Nephron (organoid): ENCODE measurements around the gene FHDC1.
A peak's percentile ranks its signal among the peaks of the same experiment; 100 is the strongest.

Experiments
- H3K27ac Mint-ChIP-seq, 3 experiments: 2 replicates each; pipeline ENCODE4 v1.8.0; 2020; ENCODE audit warnings: mixed read lengths in 3 of 3, mild to moderate bottlenecking in 2 of 3, moderate library complexity in 1 of 3
- H3K27me3 Mint-ChIP-seq: 2 replicates; pipeline ENCODE4 v1.8.0; 2021; ENCODE audit warnings: low read depth, mild to moderate bottlenecking, moderate library complexity, mixed read lengths
- H3K36me3 Mint-ChIP-seq: 2 replicates; pipeline ENCODE4 v1.8.0; 2020; ENCODE audit warnings: low read depth, mixed read lengths
- H3K4me1 Mint-ChIP-seq: 2 replicates; pipeline ENCODE4 v1.8.0; 2020; ENCODE audit warnings: mixed read lengths
- H3K4me3 Mint-ChIP-seq, 3 experiments: 2 replicates each; pipeline ENCODE4 v1.8.0; 2020; ENCODE audit warnings: mild to moderate bottlenecking in 3 of 3, mixed read lengths in 3 of 3, moderate library complexity in 2 of 3
- H3K9me3 Mint-ChIP-seq: 2 replicates; pipeline ENCODE4 v1.8.0; 2020; ENCODE audit warnings: mixed read lengths
- TF ChIP-seq, protein P1 (sequence below), 3 experiments: fragments of 200-600 bp; sonication (generic); IDR thresholded peaks; one replicate each; pipeline ENCODE4 v1.5.0; 2021; ENCODE audit warnings: antibody characterized with exemption in 3 of 3; ENCODE audit not compliant: unreplicated experiment in 3 of 3

Gene FHDC1

GRCh38 chr4:152898606-152899005 is 37.5 kb upstream of the FHDC1 start:
- no peaks in the 10 kb centered on the region for H3K9me3 Mint-ChIP-seq
- H3K4me1 Mint-ChIP-seq = no peaks in the 10 kb centered on the region
- H3K27me3 Mint-ChIP-seq = no peaks in the 10 kb centered on the region
- H3K27ac Mint-ChIP-seq = no peak overlapping the region
- peaks cover 30% of the 10 kb centered on the region for H3K36me3 Mint-ChIP-seq
- TF ChIP-seq, protein P1, sequence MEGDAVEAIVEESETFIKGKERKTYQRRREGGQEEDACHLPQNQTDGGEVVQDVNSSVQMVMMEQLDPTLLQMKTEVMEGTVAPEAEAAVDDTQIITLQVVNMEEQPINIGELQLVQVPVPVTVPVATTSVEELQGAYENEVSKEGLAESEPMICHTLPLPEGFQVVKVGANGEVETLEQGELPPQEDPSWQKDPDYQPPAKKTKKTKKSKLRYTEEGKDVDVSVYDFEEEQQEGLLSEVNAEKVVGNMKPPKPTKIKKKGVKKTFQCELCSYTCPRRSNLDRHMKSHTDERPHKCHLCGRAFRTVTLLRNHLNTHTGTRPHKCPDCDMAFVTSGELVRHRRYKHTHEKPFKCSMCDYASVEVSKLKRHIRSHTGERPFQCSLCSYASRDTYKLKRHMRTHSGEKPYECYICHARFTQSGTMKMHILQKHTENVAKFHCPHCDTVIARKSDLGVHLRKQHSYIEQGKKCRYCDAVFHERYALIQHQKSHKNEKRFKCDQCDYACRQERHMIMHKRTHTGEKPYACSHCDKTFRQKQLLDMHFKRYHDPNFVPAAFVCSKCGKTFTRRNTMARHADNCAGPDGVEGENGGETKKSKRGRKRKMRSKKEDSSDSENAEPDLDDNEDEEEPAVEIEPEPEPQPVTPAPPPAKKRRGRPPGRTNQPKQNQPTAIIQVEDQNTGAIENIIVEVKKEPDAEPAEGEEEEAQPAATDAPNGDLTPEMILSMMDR (IDR thresholded peaks at IDR 0.05; ENCODE audit: unreplicated experiment in 3 of 3) = no peak
- no peak overlapping the region for H3K4me3 Mint-ChIP-seq

DNA sequence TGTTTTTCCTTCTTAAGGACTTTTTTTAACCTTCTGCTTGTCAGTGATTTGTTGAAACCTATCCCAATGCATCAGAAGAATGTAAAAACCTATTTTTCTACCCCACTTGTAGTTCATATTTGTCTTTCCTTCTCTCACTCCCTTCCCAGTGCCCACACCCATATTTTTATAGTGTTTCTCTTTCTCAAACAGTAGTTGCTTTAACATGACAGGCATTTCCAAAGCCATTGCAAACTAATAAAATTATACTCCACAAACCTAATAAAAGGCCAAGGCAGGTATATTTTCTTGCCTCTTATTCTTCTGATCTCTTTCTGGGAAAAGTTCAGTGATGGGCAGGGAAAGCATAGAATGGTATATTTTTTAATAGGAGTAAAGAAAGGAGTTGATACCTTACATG is 35.7 kb upstream of the FHDC1 start:
- peaks cover 28% of the 10 kb centered on the region for H3K36me3 Mint-ChIP-seq
- no peaks in the 10 kb centered on the region for H3K4me1 Mint-ChIP-seq
- no peaks in the 10 kb centered on the region for H3K27me3 Mint-ChIP-seq
- H3K9me3 Mint-ChIP-seq = no peaks in the 10 kb centered on the region
- H3K27ac Mint-ChIP-seq = no peak overlapping the region
- TF ChIP-seq, protein P1 (IDR thresholded peaks at IDR 0.05; ENCODE audit: unreplicated experiment in 3 of 3) = no peak
- H3K4me3 Mint-ChIP-seq = no peak overlapping the region

DNA sequence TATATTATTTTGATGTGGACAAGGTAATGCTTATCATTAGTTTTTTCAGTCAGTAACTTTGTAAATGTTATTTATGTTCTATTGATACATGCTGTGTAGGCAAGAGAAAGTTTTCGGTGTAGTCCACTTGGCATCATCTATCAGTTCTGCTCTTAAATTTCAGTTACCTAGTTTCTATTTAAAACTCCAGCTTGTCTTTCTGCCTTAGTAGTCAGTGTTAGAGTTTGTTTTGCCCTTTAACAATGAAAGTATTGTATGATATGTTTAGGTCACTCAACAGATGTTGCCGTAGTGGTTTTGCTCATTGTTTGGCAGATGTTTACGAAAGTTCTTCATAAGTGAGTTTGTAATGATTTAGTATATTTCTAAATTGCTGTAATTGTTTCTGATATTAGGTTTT is 34.9 kb upstream of the FHDC1 start:
- Mint-ChIP-seq H3K4me1 (no peaks in the 10 kb centered on the region), H3K36me3 (peaks cover 24% of the 10 kb centered on the region), H3K27ac (no peak overlapping the region), H3K27me3 (no peaks in the 10 kb centered on the region), H3K9me3 (no peaks in the 10 kb centered on the region), H3K4me3 (no peak overlapping the region)
- TF ChIP-seq, protein P1 (IDR thresholded peaks at IDR 0.05; ENCODE audit: unreplicated experiment in 3 of 3) = no peak

DNA sequence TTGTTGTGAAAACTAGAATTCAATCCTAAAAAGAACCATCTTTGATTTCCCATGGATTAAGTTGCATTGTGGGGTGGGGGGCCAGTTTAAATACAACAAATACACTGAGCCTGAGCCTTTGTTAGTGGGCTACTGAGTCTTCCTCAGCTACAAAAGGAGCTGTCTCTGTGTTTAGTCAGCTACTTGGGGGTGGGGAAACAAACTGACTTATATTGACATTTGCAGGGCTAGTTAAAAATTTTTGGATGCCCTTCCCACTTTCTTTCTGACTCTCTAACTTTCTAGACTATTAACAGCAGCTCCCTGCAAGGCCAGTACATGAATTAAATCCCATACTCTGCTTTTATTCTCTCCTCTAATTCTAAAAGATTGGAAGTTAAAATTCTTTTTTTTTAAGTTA is 32.5 kb upstream of the FHDC1 start:
- no peak overlapping the region for H3K4me3 Mint-ChIP-seq
- TF ChIP-seq, protein P1 (IDR thresholded peaks at IDR 0.05; ENCODE audit: unreplicated experiment in 3 of 3) = no peak

GRCh38 chr4:152909901-152910300 is 26.2 kb upstream of the FHDC1 start:
- TF ChIP-seq, protein P1 (IDR thresholded peaks at IDR 0.05; ENCODE audit: unreplicated experiment in 3 of 3) = no peak
- peak overlapping the region in 2 of 3 experiments; percentile 29 to 83 for H3K27ac Mint-ChIP-seq

More for the DNA sequence above, 32.5 kb upstream of the FHDC1 start:
- H3K27ac Mint-ChIP-seq = no peak overlapping the region
- no peaks in the 10 kb centered on the region for H3K4me1 Mint-ChIP-seq
- H3K9me3 Mint-ChIP-seq = no peaks in the 10 kb centered on the region
- peaks cover 33% of the 10 kb centered on the region for H3K36me3 Mint-ChIP-seq
- no peaks in the 10 kb centered on the region for H3K27me3 Mint-ChIP-seq

DNA sequence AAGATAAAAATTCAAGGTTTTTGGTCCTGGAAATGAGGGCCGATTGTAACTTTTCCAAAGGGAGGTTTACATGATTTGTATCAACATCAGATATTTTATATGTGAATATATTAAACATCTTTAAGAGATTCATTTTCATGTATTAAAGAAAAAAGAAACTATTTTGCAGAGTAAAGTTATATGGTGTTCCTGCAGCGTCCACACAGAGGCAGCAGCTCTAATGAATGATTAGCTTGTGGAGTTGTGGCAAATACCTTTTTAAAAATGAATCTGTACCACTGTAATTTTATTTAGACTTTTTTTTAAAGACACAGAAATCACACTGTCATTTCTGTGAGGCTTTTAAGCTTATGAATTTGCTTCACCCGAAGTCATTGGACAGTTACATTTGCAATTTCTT is 25.6 kb upstream of the FHDC1 start:
- no peak overlapping the region for H3K4me3 Mint-ChIP-seq
- peaks cover 50% of the 10 kb centered on the region for H3K36me3 Mint-ChIP-seq
- TF ChIP-seq, protein P1 (IDR thresholded peaks at IDR 0.05; ENCODE audit: unreplicated experiment in 3 of 3) = no peak
- H3K27ac Mint-ChIP-seq = peak overlapping the region in 1 of 3 experiments; percentile 83
- no peaks in the 10 kb centered on the region for H3K27me3 Mint-ChIP-seq
- no peaks in the 10 kb centered on the region for H3K4me1 Mint-ChIP-seq
- no peaks in the 10 kb centered on the region for H3K9me3 Mint-ChIP-seq

More at GRCh38 chr4:152909901-152910300, 26.2 kb upstream of the FHDC1 start:
- Mint-ChIP-seq H3K27me3 (no peaks in the 10 kb centered on the region), H3K9me3 (no peaks in the 10 kb centered on the region), H3K4me3 (no peak overlapping the region), H3K36me3 (peaks cover 50% of the 10 kb centered on the region), H3K4me1 (no peaks in the 10 kb centered on the region)
